Hematopoietic multipotent progenitor cell treated with erythropoietin and hydrocortisone succinate and interleukin-3 and kit ligand, for 6 days (in vitro differentiated cells): ENCODE data around the gene B4GALT7.
A peak's percentile ranks its signal among the peaks of the same experiment; 100 is the strongest.
"Not testable (repeated sequence)": the region's sequence is repeated elsewhere in the genome, so short reads cannot be mapped to it uniquely, and the experiment has no call there.

Source experiments
- DNase-seq: peaks from one replicate; pipeline ENCODE4 v3.0.0-alpha.2; 2015

Gene B4GALT7, protein sequence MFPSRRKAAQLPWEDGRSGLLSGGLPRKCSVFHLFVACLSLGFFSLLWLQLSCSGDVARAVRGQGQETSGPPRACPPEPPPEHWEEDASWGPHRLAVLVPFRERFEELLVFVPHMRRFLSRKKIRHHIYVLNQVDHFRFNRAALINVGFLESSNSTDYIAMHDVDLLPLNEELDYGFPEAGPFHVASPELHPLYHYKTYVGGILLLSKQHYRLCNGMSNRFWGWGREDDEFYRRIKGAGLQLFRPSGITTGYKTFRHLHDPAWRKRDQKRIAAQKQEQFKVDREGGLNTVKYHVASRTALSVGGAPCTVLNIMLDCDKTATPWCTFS

DNA sequence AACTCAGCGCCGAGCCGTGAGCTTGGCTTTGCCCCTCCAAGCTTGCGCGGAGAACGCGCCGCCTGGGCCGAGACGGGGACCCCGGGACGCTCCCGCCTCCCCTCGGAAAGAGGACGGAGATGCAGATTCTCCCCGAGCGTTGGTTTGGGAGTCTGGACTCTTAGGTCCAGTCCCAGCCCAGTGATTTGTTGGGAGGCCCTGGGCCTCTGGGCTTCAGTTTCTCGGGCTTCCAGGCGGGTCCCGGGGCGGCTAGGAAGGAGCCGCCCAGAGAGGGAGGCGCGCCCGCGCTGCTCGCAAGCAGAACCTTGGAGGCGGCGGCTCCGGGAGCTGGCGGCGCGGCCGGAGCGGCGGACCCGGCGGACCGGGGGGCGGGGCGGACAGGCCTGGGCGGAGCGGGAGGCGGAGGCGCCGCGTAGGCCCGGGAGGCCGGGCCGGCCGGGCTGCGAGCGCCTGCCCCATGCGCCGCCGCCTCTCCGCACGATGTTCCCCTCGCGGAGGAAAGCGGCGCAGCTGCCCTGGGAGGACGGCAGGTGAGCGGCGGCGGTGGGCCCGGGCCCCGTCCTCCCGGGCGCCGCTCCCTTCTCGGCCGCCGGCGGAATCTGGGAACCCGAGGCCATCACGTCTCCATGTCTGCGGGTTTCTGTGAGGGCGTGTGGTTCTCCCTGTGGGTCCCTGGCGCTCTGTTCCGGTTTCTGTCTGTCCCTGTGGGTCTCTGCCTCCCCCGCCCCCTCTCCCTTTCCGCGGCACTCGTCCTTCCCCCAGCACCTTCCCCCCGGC lies at the start of gene B4GALT7:
B4GALT7 (plus strand) TSS at position 402 of the 777 bp plus-strand sequence; CDS start at position 481, 79 bp downstream.
- DNase-seq, result peak; percentile 90

DNA sequence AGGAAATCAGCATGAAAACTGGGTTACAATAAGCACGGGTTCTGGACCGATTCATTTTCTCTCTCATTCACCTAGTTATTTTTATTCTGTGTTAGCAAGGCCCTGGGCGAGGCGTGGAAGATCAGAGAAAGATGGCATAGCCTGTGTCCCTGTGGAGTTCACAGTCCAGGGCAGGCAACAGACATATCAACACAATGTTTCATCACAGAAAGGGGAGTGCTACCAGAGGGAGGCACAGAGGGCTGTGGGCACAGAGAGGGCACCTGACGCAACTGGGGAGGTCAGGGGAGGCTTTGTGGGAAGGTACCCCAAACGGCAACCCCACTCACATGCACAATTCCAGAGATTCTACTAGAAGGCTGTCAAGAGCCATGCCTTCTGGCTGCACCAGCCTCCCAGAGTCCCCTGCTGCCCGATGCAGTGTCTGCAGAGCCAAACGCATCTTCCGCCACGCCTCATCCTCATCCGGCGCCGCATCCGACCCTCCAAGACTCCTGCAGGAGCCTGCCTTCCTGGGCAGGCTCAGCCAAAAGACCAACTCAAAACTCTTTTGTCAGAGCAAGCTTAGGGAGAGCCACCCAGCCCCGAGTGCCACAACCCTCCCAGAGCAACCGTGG lies 47.0 kb upstream of the B4GALT7 start:
- no peak for DNase-seq

GRCh38 chr5:177553671-177554429 lies 46.1 kb upstream of the B4GALT7 start:
- peak; percentile 49 for DNase-seq

DNA sequence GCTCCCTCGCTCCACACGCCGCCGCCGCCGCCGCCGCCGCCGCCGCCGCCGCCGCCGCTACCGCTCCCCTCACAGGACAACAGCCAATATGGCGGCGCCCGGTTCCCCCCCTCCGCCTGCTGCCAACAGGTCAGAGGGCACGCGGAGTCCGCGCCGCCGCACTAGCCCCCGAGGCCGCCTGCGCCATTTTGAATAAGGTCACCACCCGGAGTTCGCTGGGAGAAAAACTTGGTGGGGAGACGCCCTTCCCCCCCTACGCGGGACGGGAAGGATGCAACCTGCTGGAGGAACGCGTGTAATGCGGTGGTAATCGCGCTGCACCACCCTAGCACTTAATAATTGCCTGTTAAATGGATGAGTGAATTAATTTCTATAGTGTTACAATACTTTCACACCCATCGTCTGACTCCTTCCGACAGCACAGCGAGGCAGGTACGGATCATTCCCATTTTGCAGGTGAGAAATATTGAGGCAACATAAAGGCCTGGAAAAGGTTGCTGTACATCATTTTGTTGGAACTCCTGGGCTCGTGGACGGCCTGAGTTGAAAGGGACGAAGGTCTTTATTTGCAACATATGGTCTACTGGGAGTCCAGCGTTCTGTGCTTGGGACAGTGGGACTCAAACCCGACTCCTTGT lies 45.3 kb upstream of the B4GALT7 start, which contains the start of gene FAM193B:
FAM193B (minus strand) TSS at position 90 of the 638 bp plus-strand sequence. CDS start 105 bp downstream, outside the sequence.
- peak; percentile 96 for DNase-seq

DNA sequence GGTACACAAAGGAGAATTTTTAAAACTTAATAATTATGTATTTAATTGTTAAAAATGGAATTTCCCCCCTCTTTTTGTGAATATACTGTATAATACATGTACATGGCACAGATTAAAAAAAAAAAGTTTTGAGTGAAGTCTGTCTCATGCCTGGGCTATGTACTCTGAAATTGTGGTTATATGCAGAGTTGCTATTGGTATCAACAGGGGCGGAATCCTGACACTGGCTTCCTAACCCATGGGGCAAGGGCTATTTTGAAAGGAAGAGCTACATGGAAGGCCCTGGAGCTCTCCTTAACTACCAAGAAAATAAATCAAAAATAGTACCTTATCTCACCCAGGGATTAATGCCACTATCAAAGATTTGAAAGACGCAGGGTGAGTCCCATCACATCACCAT lies 44.7 kb upstream of the B4GALT7 start:
- no peak for DNase-seq

DNA sequence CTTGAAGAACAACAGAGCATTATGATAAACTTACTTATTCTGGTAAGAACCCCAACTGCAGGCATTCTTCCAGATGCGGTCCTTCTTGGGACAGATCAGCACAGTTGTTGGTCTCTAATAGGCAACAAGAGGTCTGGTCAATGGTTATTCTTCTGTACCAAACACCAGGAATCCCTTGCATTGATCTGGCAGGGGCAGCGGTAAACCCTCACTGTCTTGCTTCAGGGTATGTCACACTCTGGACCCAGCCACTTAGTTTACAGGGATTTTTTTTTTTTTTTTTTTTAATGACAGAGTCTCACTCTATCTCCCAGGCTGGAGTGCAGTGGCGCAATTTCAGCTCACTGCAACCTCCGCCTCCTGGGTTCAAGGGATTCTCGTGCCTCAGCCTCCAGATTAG lies 44.3 kb upstream of the B4GALT7 start:
- no peak for DNase-seq

- peak; percentile 78 for DNase-seq
These were observed 42.8 kb upstream of the B4GALT7 start for GRCh38 chr5:177557041-177557647.

DNA sequence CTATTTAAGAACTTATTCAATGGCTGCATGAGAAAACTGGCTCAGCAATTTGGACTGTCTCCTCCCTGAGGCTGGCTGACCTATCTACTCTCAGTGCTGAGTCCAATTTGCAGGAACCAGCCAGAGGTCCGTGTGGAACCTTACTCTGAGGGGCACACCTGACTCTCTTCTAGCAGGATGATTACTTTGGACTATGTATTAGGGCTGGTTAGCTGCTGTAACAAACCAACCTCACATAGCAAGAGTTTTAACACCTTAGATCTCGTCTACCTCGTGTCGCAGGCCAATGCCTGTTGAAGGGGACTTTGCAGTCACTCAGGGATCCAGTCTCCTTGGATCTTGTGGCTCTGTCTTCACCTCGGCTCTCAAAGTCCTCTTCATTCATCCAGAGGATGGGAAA lies 42.1 kb upstream of the B4GALT7 start:
- DNase-seq, result no peak

GRCh38 chr5:177559446-177559941 lies 40.4 kb upstream of the B4GALT7 start:
- DNase-seq, result not testable (repeated sequence)

GRCh38 chr5:177565046-177565445 lies 34.9 kb upstream of the B4GALT7 start:
- DNase-seq, result no peak

DNA sequence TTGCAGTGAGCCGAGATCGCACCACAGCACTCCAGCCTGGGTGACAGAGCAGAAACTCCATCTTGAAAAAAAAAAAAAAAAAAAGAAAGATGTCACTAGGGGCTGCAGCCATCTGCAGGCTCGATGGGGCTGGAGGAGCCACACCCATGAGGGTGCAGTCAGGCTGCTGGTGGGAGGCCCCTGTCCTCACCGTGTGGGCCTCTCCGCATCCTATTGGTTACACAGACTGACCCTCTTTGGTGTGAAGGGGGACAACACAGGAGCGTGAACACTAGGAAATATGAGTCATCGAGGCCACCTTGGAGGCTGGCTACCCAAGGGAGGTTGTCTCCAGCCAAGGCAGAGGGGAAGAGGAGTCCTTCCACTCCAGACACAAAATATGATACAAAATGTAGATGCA lies 31.6 kb upstream of the B4GALT7 start:
- DNase-seq, result no peak

DNA sequence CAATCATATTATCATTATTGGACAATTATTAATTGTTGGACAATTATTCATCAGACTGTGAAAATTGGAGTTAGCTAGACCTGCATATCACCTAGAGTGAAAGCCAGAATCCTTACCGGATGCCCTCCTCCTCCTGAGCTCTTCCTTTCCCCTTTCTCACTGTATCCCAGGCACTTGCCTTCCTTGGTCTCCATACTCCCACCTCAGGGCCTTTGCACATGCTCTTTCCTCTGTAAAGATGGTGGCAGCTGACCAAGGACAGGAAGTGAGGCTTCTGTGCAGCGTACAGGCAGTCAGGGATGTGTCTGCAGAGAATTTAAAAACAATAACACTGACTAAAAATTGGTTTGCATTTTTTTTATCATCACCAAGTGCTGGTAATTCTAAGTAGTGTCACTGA lies 30.0 kb upstream of the B4GALT7 start:
- DNase-seq, result no peak

GRCh38 chr5:177575488-177575887 lies 24.4 kb upstream of the B4GALT7 start:
- no peak for DNase-seq

- DNase-seq, result no peak
These were observed 23.8 kb upstream of the B4GALT7 start for GRCh38 chr5:177576169-177576568.

DNA sequence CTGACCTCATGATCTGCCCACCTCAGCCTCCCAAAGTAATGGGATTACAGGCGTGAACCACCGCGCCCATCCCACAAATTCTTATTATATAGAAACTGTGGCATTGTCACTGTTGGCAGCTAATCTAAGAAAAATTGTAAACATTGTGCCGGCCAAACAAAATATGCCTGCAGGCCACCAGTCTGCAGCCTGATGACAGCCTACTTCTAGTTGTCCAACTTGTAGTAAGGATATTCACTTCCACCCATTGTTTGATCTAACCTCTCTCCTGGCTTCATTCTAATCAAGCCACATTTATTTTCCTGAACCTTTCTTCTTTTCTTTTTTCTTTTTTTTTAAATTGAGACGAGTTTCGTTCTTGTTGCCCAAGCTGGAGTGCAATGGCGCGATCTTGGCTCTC lies 21.6 kb upstream of the B4GALT7 start:
- DNase-seq, result no peak

GRCh38 chr5:177588413-177588909 lies 11.5 kb upstream of the B4GALT7 start:
- no peak for DNase-seq

DNA sequence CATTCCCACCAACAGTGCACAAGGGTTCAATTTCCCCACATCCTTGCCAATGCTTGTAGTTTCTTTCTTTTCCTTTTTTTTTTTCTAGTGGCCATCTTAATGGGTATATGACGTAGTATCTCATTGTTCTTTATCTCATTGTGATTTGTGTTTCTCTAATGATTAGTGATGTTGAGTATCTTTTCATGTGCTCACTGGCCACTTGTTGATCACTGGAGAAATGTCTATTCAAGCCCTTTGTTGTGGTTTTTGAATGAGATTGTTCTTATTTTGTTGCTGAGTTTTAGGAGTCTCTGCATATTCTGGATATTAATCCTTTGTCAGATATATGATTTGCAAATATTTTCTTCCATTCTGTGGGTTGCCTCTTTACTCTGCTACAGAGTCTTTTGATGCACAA lies 9.5 kb upstream of the B4GALT7 start:
- no peak for DNase-seq

GRCh38 chr5:177591690-177592009 lies 8.3 kb upstream of the B4GALT7 start:
- DNase-seq, result no peak

- peak; percentile 87 for DNase-seq
These were observed 7.7 kb upstream of the B4GALT7 start, which contains the start of gene TMED9 for GRCh38 chr5:177592010-177592834. Gene TMED9 (plus strand): TSS chr5:177592203. CDS start chr5:177592215, 12 bp downstream.

- no peak for DNase-seq
These were observed 7.0 kb upstream of the B4GALT7 start for GRCh38 chr5:177592905-177593304.

DNA sequence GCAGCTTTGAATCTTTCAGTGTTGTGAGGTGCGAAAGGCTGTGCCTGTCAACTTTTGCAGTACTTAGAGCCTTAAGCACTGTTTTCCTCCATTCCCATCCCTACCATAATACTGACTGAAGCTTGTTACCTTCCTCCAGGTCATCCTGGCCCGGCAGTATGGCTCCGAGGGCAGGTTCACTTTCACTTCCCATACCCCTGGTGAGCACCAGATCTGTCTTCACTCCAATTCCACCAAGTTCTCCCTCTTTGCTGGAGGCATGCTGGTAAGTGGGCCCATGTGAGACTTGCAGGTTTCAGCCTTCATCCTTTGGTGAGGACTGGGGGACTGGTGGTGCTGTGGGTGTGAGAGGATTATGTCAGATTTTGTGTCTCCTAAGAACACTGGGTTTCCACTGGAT lies 6.4 kb upstream of the B4GALT7 start:
- no peak for DNase-seq
